HG03060 (cell line): ENCODE measurements around the gene URGCP.

Experiments
- ATAC-seq: cut with Tn5 transposase; IDR thresholded peaks from one replicate; pipeline ENCODE4 v1.9.1; 2021; ENCODE audit warnings: low read depth, moderate number of reproducible peaks; ENCODE audit not compliant: unreplicated experiment

URGCP gene

GRCh38 chr7:43877968-43878864 lies 28.2 kb downstream of the URGCP start:
- ATAC-seq: no peak

- no peak for ATAC-seq
Observed at GRCh38 chr7:43876976-43877745, 29.2 kb downstream of the URGCP start.

DNA sequence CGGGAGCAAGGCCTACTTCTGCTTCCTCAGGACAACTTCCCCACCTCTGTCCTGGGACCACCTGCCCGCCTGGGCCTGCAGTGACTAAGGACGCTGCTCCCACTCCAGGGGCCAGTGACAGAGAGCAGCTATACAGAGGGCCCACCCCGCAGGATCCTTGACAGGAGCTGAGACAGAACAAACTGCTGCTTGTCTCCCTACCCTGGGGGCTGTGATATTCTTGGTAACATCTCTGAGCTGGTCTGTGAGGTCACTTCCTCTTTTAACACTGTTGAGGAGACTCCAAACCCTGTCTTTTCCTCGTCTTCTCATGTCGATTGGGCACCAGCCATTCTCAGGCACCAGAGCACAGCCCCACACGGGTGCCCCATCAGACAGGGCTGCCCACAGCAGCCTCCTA lies 30.2 kb downstream of the URGCP start:
- ATAC-seq: no peak

DNA sequence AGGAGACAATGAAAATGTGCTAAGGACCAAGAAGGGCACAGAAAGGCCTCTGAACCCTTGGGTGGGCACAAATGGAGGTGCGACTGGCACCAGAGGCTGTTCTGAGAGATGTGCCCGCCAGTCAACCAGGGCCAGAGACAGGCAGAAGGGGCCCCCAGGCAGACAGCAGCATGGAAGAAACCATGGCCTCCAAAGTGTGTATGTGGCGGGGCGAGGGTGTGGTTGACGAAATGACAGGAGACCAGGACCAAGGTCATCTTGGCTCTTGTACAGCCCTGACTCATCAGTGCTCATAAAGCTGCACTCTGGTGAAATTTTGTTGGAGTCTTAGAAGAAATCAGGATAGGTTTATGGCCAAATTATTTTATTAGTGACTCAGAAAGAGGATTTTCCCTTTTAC lies 33.1 kb downstream of the URGCP start:
- ATAC-seq: no peak

- no peak for ATAC-seq
Observed at GRCh38 chr7:43872406-43873110, 33.8 kb downstream of the URGCP start.

- ATAC-seq: no peak
Observed at GRCh38 chr7:43871064-43871463, 35.3 kb downstream of the URGCP start.

DNA sequence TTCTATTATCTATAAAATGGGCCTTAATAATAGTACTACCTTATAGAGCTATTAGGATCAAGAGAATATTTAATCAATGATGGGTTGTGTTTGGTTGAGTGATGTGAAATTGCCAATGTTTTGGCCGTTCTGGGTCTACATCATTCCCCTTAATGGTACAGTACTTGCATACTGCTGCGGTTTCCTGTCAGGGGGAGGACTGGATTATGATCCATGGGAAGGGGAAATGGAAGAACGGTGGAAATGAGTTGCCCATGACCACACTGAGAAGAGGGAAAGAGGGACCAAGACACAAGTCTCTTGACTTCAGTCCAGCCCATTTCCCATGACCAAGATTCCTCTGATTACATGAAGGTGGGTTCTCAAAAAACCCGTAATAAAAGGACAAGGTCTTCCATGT lies 36.1 kb downstream of the URGCP start:
- ATAC-seq: no peak

DNA sequence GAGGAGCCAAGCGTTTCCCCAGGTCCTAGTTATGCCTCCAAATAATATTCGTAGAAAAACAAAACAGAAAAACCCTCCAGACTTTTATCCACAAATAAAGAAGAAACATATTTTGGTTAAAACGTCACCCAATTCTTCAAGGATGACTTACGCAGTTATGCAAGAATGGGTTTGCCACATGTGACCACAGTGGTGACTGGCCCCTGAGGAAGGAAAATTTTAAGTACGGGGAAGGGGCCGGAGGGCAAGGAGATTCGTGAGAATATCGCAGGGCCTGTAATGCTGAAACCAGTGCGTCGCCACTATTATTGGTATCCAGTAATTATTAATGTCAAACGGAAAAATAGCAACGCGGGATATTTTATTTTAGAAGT lies 36.5 kb downstream of the URGCP start:
- ATAC-seq: no peak

GRCh38 chr7:43869006-43869866 lies 37.2 kb downstream of the URGCP start, which contains the start of gene MRPS24:
TSS of gene MRPS24 (minus strand) at chr7:43869517. CDS start at chr7:43869495, 22 bp downstream.
- ATAC-seq: peak; percentile 63

GRCh38 chr7:43868681-43869005 lies 37.8 kb downstream of the URGCP start:
- no peak for ATAC-seq

- no peak for ATAC-seq
Observed at GRCh38 chr7:43868181-43868580, 38.2 kb downstream of the URGCP start.

DNA sequence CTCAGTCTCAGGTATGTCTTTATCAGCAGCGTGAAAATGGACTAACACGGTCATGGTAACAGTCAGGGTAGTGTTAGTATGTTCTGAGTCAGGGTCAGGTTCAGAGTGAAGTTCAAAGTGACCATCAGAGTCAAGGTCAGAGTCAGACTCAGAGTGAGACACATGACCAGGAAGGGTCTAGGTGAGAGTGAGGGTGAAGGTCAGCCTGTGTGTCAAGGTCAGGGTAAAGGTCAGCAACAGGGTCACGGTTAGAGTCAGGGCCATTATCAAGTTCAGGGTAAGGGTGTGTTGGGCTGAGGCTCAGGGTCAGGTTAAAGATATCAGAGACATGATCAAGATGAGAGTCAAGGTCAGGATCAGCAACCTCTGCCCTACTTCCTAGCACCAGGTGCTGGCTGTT lies 41.1 kb downstream of the URGCP start:
- ATAC-seq: no peak

- ATAC-seq: no peak
Observed at GRCh38 chr7:43864126-43864525, 42.3 kb downstream of the URGCP start.

DNA sequence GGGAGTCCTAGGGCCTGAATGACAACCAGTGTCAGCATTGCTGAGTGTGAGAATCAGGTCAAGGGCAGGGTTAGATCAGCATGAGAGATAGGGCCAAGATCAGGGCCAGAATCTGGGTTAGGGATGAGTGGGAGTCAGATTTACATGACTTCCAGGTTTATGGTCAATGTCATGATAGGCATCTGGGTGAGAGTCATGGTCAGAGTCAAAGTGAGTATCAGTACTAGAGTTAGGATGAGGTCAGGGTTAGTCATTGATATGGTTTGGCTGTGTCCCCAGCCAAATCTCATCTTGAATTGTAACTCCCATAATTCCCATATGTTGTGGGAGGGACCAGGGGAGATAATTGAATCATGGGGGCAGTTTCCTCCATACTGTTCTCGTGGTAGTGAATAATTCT lies 49.4 kb downstream of the URGCP start:
- no peak for ATAC-seq

DNA sequence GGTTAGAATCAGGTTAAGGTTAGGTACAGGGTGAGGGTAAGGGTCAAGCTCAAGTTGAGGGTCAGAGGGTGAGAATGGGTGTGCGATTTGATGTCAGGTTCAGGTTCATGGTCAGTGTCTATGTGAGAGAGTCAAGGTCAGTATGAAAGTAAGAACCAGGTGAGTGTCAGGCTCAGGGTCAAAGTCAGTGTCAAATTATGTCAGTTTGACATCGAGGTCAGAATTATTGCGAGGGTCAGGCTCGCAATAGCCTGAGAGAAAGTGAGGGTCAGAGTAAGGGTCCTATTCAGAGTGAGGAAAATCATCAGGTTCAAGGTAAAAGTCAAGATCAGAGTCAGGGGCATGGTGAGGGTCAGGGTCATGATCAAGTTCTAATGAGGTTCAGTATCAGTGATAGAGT lies 50.1 kb downstream of the URGCP start:
- ATAC-seq: no peak

- no peak for ATAC-seq
Observed at GRCh38 chr7:43855176-43855575, 51.2 kb downstream of the URGCP start.

- ATAC-seq: no peak
Observed at GRCh38 chr7:43851805-43852204, 54.6 kb downstream of the URGCP start.

DNA sequence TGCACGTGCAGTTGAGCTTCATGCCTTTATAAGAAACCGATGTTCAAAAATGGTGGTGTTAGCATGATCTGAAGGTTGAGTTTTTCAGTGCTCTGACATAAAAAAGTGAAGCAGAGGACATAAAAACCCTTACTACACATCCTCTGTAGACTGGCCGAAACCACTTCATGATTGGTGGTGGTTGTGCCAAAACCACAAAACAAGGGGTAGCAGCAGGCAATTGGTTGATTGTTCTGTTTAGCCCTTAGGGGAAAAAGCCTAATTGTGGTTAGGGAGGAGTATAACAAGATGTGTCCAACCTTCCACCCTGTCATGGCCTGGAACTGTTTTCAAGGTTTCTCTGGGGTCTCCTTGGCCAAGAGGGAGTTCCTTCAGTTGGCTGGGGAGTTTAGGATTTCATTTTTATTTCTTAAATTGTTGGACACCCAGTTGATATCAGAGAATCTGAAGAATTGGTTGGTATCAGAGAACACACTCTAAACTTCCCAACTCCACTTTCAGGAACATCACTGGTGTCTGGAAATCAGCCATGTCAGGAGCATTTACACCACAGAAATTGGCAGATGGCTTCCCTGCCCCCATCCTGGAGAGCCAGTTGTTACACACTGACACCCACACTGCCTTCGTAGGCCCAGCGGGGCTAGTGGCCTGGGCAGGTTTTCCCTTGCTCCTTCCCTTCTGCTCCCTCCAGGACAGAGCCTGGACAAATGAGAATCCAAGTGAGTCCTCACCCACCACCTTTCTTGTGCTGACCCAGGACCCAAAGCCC lies 55.9 kb downstream of the URGCP start:
- ATAC-seq: no peak

GRCh38 chr7:43849047-43849446 lies 57.3 kb downstream of the URGCP start:
- no peak for ATAC-seq

GRCh38 chr7:43847496-43847895 lies 58.9 kb downstream of the URGCP start:
- no peak for ATAC-seq
